Right lobe of liver (tissue), 6 donors: Measurements from ENCODE around the gene TDP1. TPM values are rescaled to one million over a fixed set of nuclear protein-coding genes. Genes with fewer than 3 reads are reported as not detected.
A peak's percentile ranks its signal among the peaks of the same experiment; 100 is the strongest.

Experiments
- ATAC-seq, 4 donors: fragments of 200-7000 bp; cut with Tn5 transposase; one replicate each; pipeline ENCODE4 v1.9.1; 2020; ENCODE audit warnings: mild to moderate bottlenecking in 4 of 4, moderate library complexity in 4 of 4
- DNase-seq, 3 donors: peaks; one replicate each; pipeline ENCODE4 v3.0.0-alpha.2; 2020
- H3K27ac ChIP-seq, 3 donors: fragments of 200-600 bp; one replicate each; pipeline ENCODE4 v1.8.0; 2022
- H3K27me3 ChIP-seq, 2 donors: fragments of 200-600 bp; one replicate each; pipeline ENCODE4 v1.8.0; 2022
- H3K36me3 ChIP-seq, 4 donors: fragments of 200-600 bp; sonication (generic) in 1 of 4; one replicate each; pipeline versions ENCODE4 v1.5.1 to v1.8.0; 2017 to 2022; ENCODE audit warnings: control low read depth in 1 of 4
- H3K4me1 ChIP-seq, 4 donors: fragments of 200-600 bp; sonication (generic) in 1 of 4; one replicate each; pipeline versions ENCODE4 v1.5.1 to v1.8.0; 2017 to 2022; ENCODE audit warnings: control low read depth in 1 of 4
- H3K4me3 ChIP-seq, 3 donors: fragments of 200-600 bp; one replicate each; pipeline ENCODE4 v1.8.0; 2022
- H3K9me3 ChIP-seq, 4 donors: fragments of 200-600 bp; sonication (generic) in 1 of 4; one replicate each; pipeline versions ENCODE4 v1.5.1 to v1.8.0; 2017 to 2022; ENCODE audit warnings: control low read depth in 1 of 4
- POLR2A ChIP-seq: fragments of 450-650 bp; IDR thresholded peaks from one replicate; pipeline ENCODE4 v1.6.1; 2017; ENCODE audit warnings: antibody characterized with exemption, mild to moderate bottlenecking
- WGBS: methylation state at CpG from one replicate; pipeline ENCODE4 v1.1.6; 2018; ENCODE audit warnings: low coverage, low lambda C conversion rate; ENCODE audit not compliant: insufficient coverage; ENCODE audit errors: missing lambda C conversion rate; 5-methylcytosine and 5-hydroxymethylcytosine counted together
- intact Hi-C, 2 donors: fragments of 100-400 bp; cut with DNase I; formaldehyde crosslinking; loops; one replicate each; pipeline versions ENCODE4 v1.11.2 to v1.14.1; 2022
- total RNA-seq, 6 experiments: library from RNA; depleted of rRNA in 2 of 6; stranded (reverse); fragments of >200 nt in 2 of 6; fragmentation: NEBNext Ultra II Directional in 3 of 6; extraction: Animal tissue kit (Norgen Biotek cat#: 25700) in 3 of 6; gene quantifications; one replicate each; pipeline versions ENCODE4 v1.1.0 to v1.2.4, GENCODE V29; 2016 to 2023
- TF ChIP-seq, protein P1 (sequence below), 4 donors: fragments of 200-600 bp in 3 of 4; fragments of 450-650 bp in 1 of 4; IDR thresholded peaks; one replicate each; pipeline versions ENCODE4 v1.5.1 to v1.8.0; 2016 to 2022; ENCODE audit warnings: antibody characterized with exemption in 4 of 4, mild to moderate bottlenecking in 2 of 4
- donor health status: DM: no; HTN: yes; CAD: no.
- donor health status: DM: no; HTN: no; CAD: no.
- donor health status: DM: no; HTN: no; CAD: no.
- donor health status: DM: no; HTN: yes; CAD: no.
- donor health status: DM: no; HTN: yes; CAD: no.

TDP1 gene
- total RNA-seq, 6 experiments from 2014 or later = 4.9 to 7.1 (median 6.6) TPM

DNA sequence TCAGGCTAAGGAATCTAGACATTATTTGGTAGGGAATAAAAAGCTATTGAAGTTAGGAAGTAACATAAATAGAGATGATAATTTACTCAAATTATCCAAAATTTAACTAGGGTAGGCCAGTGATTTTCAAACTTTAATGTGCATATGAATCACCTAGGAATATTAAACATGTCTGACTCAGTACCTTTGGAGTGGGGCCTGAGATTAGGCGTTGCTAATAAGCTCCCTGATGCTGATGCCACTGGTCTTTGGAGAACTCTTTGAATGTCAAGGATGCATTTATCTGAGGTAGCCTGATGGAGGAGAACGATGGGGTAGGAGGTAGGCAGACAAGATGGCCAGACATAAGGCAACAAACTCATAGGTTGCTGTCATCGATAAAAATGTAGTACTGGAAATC lies 34.4 kb upstream of the TDP1 start:
- Histone ChIP-seq H3K9me3 (no peaks in the 10 kb centered on the region), H3K36me3 (no peaks in the 10 kb centered on the region), H3K27ac (no peak overlapping the region), H3K4me3 (no peak overlapping the region), H3K4me1 (peaks cover 0 to 5% (median 2%) of the 10 kb centered on the region in 4 donors), H3K27me3 (no peaks in the 10 kb centered on the region)
- no peak for DNase-seq
- WGBS = 96% methylated on average over 3 of the region's 3 CpGs
- intact Hi-C loops = no loop called here
- no peak for ATAC-seq
- no peak for TF ChIP-seq POLR2A
- TF ChIP-seq, protein P1, sequence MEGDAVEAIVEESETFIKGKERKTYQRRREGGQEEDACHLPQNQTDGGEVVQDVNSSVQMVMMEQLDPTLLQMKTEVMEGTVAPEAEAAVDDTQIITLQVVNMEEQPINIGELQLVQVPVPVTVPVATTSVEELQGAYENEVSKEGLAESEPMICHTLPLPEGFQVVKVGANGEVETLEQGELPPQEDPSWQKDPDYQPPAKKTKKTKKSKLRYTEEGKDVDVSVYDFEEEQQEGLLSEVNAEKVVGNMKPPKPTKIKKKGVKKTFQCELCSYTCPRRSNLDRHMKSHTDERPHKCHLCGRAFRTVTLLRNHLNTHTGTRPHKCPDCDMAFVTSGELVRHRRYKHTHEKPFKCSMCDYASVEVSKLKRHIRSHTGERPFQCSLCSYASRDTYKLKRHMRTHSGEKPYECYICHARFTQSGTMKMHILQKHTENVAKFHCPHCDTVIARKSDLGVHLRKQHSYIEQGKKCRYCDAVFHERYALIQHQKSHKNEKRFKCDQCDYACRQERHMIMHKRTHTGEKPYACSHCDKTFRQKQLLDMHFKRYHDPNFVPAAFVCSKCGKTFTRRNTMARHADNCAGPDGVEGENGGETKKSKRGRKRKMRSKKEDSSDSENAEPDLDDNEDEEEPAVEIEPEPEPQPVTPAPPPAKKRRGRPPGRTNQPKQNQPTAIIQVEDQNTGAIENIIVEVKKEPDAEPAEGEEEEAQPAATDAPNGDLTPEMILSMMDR (IDR thresholded peaks at IDR 0.05) = no peak

DNA sequence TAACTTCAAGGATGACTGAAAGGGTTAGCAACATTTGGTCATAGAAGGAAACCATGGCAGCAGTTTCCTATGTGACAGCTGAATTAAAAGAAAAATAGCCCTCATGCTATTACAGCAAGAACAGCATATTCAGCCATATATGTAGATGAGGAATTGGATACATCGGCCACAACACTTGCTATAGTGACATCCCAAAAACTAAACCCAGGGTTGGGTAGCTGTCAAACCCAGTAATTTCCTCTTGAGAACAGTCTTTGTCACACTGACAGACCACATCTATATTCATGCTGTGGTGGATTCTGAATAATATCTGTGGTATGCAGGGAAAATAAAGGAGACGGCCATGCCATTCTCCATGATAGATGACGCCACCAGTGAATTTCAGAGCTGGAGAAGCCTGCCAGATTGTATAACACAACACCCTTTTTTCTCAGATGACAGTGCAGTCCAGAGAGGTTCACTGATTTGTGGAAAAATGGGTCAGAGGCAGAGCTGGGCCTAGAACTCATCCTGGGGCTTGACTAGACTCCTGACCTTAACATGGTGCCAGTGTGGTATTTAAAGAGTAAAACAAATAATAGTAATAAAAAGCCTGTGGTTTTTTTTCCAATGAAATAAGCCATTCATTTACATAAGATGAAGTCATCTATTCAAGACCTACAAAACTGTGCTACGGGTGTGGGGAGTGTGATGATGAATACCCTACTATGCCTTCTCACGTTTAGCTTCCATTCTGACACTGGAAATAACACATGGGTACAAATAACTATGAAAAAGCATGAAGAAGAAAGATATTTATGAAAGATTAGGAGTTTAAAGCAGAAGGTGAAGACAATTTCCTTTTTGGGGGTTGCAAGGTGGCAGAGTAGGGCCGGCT lies 33.5 kb upstream of the TDP1 start:
- WGBS = 94% methylated on average over 5 of the region's 6 CpGs
- DNase-seq = no peak

DNA sequence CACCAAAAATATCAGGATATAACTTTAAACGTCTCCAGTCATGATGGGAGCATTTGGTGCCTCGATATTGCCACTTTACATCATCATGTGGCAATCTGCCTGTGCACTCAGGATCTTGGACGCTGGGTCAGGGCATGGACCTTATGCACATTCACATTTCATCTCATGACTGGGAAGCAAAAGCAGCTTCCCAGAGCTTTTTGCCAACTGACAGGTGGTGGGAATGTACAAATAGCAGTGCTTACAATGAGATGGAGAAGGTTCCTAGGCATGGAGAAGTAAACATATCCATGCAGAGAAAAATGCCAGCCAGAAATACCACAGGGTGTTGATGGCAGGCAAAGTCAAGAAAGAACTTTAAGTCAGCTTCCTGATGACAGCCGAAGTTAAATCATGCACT lies 31.5 kb upstream of the TDP1 start:
- DNase-seq (peak; percentile 39 to 73 (median 60)), ATAC-seq (peak; percentile 90 to 97 (median 94))
- no peaks in the 10 kb centered on the region for H3K9me3 ChIP-seq
- intact Hi-C loops = no loop called here
- no peaks in the 10 kb centered on the region for H3K36me3 ChIP-seq
- H3K4me3 ChIP-seq = no peak overlapping the region
- H3K27me3 ChIP-seq = no peaks in the 10 kb centered on the region
- TF ChIP-seq, protein P1 (IDR thresholded peaks at IDR 0.05) = no peak
- TF ChIP-seq POLR2A = no peak
- H3K27ac ChIP-seq = peak overlapping the region in 2 of 3 donors; percentile 1 to 34
- peaks cover 0 to 5% (median 2%) of the 10 kb centered on the region in 4 donors for H3K4me1 ChIP-seq
- WGBS = 33% methylated on average over 4 of the region's 4 CpGs

More for the DNA sequence above, 33.5 kb upstream of the TDP1 start:
- Histone ChIP-seq H3K4me1 (peaks cover 0 to 5% (median 2%) of the 10 kb centered on the region in 4 donors), H3K36me3 (no peaks in the 10 kb centered on the region), H3K27ac (no peak overlapping the region), H3K9me3 (no peaks in the 10 kb centered on the region), H3K27me3 (no peaks in the 10 kb centered on the region), H3K4me3 (no peak overlapping the region)
- intact Hi-C loops = no loop called here
- TF ChIP-seq, protein P1 (IDR thresholded peaks at IDR 0.05) = no peak
- TF ChIP-seq POLR2A = no peak
- ATAC-seq = no peak

DNA sequence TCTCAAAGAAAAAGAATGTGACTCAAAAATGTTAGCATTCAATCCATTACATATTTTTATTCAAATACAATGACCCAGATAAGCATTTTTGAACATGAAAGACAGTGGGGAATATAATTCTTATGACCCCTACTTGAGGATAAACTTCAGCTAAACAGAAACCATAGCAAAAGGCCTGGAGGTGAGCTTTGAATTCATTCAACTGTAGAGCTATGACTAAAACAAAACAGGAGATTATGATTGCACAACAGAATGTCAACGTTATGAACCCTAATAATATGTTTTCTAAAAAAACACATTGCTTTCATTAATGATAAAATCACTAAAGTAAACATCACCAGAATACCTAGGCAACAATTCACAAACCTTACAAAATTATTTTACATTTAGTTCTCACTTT lies 29.0 kb upstream of the TDP1 start:
- intact Hi-C loops = no loop called here
- Histone ChIP-seq H3K4me3 (no peak overlapping the region), H3K27me3 (no peaks in the 10 kb centered on the region), H3K27ac (no peak overlapping the region), H3K36me3 (no peaks in the 10 kb centered on the region), H3K4me1 (peaks cover 0 to 5% (median 2%) of the 10 kb centered on the region in 4 donors), H3K9me3 (no peaks in the 10 kb centered on the region)
- DNase-seq (no peak), ATAC-seq (no peak)
- 11% methylated on average over 1 of the region's 1 CpG for WGBS
- TF ChIP-seq POLR2A = no peak
- TF ChIP-seq, protein P1 (IDR thresholded peaks at IDR 0.05) = no peak
